NCI-H1417 (cell line): ENCODE measurements around the gene RSPO3.
"Not testable (repeated sequence)": the region's sequence is repeated elsewhere in the genome, so short reads cannot be mapped to it uniquely, and the experiment has no call there.

Experiments
- DNase-seq, 3 experiments: peaks; one replicate each; lab custom pipeline; 2025; lab: John Stamatoyannopoulos, UW

Gene RSPO3, protein sequence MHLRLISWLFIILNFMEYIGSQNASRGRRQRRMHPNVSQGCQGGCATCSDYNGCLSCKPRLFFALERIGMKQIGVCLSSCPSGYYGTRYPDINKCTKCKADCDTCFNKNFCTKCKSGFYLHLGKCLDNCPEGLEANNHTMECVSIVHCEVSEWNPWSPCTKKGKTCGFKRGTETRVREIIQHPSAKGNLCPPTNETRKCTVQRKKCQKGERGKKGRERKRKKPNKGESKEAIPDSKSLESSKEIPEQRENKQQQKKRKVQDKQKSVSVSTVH

DNA sequence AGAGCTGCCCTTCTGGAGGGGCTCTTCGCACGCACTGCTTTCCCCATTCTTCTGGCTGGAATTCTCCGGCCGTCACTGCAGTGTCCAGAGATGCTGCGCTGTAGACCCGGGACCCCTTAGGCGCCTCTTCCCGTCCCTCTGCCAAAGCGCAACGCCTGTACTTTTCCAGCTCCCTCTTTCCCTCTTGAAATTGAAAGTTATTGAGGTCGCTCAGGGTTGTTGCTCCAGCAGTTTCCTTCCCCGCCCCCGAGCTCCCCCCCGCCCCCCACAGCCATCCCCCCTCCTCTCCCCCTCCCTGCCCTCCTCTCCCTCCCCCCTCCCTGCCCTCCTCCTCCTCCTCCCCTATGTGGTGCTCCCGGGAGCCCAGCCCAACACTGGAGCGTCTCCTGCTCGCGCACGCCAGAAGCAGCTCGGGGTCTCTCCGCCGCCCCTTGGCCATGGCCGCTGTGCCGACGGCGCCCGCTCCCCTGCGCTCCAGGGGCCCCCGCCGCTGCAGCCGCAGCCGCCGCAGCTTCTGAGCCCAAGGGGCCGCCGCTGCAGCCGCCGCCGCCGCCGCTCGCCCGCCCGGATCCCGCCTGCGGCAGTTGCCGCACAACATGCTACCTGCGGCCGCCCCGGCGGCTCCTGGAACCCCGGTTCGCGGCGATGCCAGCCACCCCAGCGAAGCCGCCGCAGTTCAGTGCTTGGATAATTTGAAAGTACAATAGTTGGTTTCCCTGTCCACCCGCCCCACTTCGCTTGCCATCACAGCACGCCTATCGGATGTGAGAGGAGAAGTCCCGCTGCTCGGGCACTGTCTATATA lies at the start of gene RSPO3:
Gene RSPO3, plus strand, starts transcription at position 374 of the 804 bp plus-strand sequence. CDS start 522 bp downstream, outside the sequence.
- DNase-seq, result peak; percentile 16 to 74 (median 55)

GRCh38 chr6:127069659-127070279 lies 48.7 kb upstream of the RSPO3 start:
- DNase-seq, result peak in 1 of 3 experiments; percentile 56

DNA sequence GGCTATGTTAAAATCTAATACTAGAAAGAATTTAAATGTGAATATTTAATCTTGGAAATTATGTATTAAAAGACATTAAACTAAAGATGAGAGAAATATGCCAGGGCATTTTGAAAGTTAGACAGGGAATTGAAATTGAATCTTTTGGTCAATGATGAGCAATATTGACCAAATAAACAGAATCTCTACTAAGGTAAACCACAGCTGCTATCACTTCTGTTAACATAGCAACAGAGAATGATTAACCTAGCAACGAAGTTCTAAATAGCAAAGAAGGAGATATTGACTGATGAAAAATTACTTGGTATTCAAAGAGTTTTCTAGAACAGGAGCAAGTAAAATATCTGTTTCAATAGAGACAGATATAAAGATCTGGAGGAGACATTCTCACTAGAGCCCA lies 45.2 kb upstream of the RSPO3 start:
- DNase-seq, result no peak

GRCh38 chr6:127076466-127076865 lies 42.0 kb upstream of the RSPO3 start:
- no peak for DNase-seq

- DNase-seq, result no peak
These were observed 40.6 kb upstream of the RSPO3 start for GRCh38 chr6:127077886-127078285.

GRCh38 chr6:127078669-127079068 lies 39.8 kb upstream of the RSPO3 start:
- DNase-seq, result no peak

DNA sequence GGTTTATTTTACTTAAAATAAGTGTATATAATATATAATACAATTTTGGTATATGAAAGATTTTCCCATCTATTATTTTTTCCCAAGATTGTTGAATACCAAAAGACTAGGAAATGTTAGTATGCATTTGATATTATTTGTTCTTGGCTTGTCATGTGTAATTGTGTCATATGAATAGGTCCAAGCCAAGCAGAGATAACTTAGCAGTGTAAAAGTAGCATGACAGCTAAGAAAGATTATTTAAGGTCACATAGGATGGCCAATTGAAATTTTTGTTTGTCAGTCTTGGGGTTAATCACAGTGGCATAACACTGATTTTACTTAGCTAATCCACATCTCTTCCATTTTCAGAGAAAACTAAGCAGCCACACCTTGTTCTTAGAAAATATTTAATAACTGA lies 38.8 kb upstream of the RSPO3 start:
- DNase-seq, result no peak

- DNase-seq, result no peak
These were observed 38.4 kb upstream of the RSPO3 start for GRCh38 chr6:127080081-127080480.

GRCh38 chr6:127083231-127083962 lies 35.1 kb upstream of the RSPO3 start:
- no peak for DNase-seq

- no peak for DNase-seq
These were observed 34.5 kb upstream of the RSPO3 start for GRCh38 chr6:127083963-127084310.

- no peak for DNase-seq
These were observed 33.3 kb upstream of the RSPO3 start for GRCh38 chr6:127085181-127085580.

- DNase-seq, result no peak
These were observed 28.4 kb upstream of the RSPO3 start for GRCh38 chr6:127090051-127090450.

DNA sequence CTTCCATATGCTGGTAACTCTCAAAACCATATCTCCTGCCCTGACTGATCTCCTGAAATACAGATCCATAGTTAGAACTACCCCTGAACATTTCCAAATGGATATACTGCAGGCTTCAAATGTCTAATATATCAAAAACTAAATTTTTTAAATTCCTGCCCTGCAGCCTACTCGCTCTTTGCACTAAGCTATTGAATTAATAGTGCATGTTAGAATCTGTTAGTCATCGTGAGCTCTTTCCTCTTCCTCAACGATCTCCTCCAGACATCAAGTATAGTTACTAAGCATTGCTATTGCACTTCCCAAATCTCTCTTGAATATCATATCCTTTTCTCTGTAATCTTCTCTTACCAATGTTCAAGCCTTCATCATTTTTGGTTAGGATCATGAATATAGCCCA lies 26.0 kb upstream of the RSPO3 start:
- DNase-seq, result no peak

- DNase-seq, result no peak
These were observed 23.7 kb upstream of the RSPO3 start for GRCh38 chr6:127094791-127095190.

DNA sequence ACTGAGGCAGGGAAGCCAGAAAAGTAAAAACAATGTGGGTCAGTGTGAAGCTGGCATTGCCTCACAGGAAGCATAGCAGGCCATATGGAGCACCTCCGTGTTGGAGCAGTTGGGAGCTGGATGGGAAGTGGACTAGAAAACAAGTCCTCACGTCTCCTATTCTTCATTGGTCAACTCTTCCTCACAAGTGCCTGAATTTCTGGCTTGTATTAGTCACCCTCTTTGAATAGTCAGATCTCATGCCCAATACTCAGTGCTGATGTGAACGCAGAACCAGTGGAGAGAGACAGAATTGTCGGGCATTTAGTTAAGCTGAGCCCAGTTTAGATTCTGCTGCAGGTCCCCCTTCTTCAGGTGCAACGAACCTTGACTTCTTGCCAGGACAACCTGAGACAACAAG lies 22.3 kb upstream of the RSPO3 start:
- DNase-seq, result no peak

GRCh38 chr6:127097442-127097841 lies 21.0 kb upstream of the RSPO3 start:
- not testable (repeated sequence) for DNase-seq

DNA sequence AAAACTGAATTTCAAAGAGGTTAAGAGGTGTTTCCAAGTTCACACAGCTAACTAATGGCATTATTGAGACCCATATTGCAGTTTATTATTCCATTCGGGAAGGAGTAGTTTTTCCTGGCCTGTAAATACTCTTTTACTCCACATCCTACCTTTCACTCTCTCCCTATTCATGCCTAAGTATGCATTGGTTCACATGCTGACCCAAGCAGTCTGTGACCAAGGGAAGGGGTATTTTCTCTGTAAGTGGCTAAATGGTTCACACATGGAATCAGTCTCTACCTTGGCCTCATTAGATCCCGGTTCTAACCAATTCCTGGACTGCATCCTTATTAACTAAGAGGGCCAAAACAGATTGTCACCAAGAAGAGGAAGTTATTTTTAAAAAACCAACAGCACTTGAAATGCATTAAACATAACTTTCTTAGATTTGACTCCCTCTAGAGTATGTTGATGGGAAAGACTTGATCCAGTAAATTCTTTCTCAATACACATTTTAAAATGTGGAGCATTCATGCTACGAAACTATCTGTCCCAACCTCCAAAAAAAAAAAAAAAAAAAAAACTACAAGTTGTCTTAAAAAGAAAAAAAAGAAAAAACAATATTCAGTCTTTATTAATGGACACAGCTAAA lies 17.8 kb upstream of the RSPO3 start:
- peak in 1 of 3 experiments; percentile 8 for DNase-seq

- no peak for DNase-seq
These were observed 16.2 kb upstream of the RSPO3 start for GRCh38 chr6:127102299-127102698.

DNA sequence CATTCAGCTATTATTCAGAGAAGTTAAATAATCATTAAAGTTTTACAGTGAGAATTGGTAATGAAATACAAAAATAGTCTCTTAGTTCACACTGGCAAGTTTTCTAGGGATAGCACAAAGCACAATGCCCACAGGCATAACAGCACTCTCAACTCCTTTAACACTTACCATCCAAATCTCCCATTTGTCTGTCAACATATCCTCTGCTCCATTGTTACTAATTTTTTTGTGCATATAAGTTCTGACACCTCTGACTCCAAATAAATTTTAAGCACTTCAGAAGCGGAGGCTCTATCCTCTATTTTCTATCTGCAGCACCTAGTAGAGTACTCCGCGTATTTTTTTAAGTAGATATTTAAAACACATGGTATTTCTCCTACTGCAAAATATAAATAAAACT lies 15.6 kb upstream of the RSPO3 start:
- no peak for DNase-seq

- no peak for DNase-seq
These were observed 15.0 kb upstream of the RSPO3 start for GRCh38 chr6:127103482-127103881.

DNA sequence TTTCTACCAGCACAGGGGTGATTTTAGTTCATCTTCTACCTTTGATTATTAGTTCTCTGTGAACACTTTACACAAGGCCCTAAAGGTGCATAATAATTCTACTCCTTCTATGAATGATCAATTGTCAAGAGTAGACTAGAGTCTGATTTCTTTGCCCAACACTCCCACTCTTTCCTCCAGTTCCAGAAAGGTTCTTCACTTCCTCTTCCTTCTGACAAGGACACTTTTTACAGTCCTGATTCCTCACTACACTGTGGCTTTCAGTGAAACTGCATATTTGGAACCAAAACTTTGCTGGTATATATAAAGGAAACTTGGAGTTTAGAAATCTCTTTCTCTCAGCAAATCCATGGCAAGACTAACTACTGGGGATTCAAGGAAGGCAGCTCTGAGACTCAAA lies 10.6 kb upstream of the RSPO3 start:
- no peak for DNase-seq

DNA sequence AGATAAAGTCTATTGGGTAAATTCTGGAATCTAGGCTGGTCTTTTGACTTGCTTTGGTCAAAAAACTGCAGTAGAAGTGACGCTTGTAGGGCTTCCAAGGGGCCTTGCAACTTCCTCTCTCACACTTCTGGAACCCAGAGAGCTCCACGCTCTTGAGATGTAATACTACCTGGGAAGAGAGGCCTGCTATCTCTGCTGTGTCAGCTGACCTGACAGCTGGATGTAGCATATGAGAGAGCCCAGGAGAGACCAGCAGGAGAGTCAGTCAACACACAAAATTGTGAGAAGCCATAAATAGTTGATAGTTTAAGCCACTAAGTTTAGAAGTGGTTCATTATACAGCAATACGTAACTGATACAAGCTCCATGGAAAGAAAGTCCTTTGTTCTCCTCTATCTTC lies 7.8 kb upstream of the RSPO3 start:
- DNase-seq, result no peak
